Suppressor macrophage treated with lipopolysaccharide for 4 hours (primary cell): ENCODE measurements around the gene IFT52.

Experiments
- DNase-seq: peaks from one replicate; pipeline ENCODE4 v3.0.0-alpha.2; 2020

Gene IFT52

DNA sequence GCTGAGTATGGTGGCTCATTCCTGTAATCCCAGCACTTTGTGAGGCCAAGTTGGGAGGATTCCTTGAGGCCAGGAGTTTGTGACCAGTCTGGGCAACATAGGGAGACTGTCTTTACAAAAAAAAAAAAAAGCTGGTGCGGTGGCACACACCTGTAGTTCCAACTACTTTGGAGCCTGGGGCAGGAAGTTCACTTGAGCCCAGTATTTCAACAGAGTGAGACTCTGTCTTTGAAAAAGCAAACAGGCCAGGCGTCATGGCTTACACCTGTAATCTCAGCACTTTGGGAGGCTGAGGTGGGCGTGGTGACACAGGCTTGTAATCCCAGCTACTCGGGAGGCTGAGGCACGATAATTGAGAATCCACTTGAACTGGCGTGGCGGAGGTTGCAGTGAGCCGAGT lies 104.8 kb downstream of the IFT52 start:
- no peak for DNase-seq
